GM19455 (cell line): ENCODE data around the gene HSD17B13.
"Not testable (repeated sequence)": the region's sequence is repeated elsewhere in the genome, so short reads cannot be mapped to it uniquely, and the experiment has no call there.

Experiments
- ATAC-seq: cut with Tn5 transposase; IDR thresholded peaks from one replicate; pipeline ENCODE4 v1.9.1; 2021; ENCODE audit not compliant: unreplicated experiment

HSD17B13 gene, protein sequence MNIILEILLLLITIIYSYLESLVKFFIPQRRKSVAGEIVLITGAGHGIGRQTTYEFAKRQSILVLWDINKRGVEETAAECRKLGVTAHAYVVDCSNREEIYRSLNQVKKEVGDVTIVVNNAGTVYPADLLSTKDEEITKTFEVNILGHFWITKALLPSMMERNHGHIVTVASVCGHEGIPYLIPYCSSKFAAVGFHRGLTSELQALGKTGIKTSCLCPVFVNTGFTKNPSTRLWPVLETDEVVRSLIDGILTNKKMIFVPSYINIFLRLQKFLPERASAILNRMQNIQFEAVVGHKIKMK

GRCh38 chr4:87322754-87323153, at the start of gene HSD17B13:
Gene HSD17B13, minus strand, starts transcription at chr4:87322882. Its CDS starts 41 bp downstream, at chr4:87322841.
- ATAC-seq = no peak

DNA sequence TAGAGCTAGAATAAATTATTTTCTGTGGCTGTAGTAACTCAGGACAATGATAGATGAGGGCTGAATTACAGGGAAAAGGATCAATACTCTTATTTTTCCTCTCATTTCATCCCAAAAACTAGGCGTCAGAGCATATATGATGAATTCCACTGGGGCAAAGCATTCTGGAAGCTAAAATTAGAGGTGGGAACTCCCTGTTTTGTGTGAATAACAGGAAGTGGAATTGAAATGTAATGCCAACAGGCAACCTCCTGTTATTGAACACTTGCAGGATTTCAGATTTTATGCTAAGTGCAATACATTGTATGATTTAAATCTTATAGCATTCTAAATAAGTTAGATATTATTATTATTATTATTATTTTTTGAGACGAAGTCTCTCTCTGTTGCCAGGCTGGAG, 47.4 kb upstream of the HSD17B13 start:
- ATAC-seq = no peak

DNA sequence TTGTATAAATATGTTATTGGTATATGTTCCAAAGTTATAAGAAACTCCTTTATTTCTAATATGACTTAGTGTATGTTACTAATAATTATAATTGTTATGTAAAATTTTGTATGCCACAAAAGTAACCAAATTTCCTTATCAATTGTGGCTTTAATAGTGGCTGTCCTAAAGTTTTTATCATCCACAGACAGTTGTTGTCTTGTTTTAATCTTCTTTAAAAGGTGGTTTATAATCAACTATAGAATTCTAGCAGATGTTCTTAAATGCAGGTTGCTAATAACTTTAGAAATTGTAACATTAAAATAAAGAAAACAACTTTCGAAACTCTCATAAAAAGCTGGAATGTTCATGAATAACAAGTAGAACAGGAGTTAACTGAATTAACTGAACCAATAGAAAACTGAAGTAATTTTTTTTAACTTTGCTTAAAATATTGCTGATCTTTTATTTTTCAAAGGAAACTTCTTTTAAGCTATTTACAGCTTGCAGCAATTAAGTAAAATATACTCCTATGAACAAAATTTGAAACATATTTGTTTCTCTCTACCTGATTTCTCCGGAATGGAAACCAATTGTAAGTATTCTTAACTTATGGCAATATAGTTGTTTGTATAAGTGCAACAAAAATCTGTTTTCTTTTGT, 44.0 kb upstream of the HSD17B13 start:
- no peak for ATAC-seq

- no peak for ATAC-seq
Observed at GRCh38 chr4:87365348-87365747, 42.7 kb upstream of the HSD17B13 start.

DNA sequence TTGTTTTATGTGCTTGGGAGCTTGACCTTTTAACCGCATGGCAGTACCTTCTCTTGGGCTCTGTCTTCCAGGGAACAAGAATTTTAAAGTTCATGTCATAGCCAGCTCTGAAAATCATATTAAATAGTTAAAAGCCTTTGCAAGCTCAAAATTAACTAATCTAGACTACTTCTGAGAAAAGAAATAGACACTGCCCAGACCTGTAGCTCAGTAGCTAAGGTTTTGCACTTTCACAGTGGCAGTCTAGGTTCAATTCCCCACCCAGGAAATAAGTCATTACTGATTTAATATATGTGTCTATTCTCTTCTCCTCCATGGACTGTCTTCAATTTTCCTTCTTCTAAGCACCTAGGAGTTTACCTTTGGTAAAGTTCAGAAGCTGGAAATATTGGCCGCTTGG, 40.9 kb upstream of the HSD17B13 start:
- ATAC-seq = no peak

DNA sequence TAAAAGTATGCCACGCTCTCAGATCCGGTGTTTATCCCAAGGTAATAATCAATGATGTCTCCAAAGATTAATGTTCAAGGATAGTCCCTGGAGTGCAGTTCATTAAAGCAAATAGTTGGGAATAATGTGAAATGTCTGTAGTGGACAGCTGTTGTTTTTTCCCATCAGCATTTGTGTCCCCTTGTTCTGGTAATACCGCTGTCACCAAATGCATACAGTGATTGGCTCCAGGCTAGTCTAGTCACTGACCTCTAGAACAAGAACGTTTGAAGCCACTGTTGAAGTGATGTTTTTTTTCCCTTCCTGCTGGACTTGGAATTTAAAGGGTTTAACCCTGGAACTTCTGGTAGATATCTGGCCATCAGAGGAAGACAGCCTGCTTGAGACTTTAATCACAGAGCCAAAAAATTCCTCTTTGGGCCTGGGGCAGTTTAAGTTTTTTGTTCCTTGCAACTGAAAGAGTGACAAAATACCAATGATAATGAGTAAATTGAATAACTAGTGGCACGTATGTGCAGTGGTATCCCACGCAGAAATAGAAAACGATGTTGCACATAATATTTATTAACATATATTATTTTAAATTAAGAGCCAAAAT, 37.8 kb upstream of the HSD17B13 start:
- ATAC-seq = no peak

GRCh38 chr4:87359258-87359657, 36.6 kb upstream of the HSD17B13 start:
- ATAC-seq = no peak

GRCh38 chr4:87356832-87357526, 34.3 kb upstream of the HSD17B13 start:
- ATAC-seq = no peak

- ATAC-seq = no peak
Observed at GRCh38 chr4:87354168-87355102, 31.8 kb upstream of the HSD17B13 start.

DNA sequence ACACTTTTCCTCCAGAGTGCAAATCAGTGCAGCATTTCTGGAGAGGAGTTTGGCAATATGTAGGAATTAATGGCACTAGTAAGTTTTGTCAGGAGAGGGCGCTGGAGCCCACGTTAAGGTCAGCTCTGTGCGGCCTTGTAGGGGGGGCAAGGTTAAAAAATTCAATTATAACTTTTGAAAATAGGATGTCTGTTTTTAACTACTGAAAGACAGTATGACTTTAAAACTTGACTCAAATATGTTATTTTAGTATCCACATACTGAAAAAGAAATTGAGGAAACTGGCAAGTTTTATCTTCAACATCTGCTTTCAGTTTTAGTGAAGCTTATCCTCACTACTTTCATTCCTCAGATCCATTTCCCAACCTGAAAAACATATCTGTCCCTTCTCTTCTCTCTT, 30.9 kb upstream of the HSD17B13 start:
- ATAC-seq = peak; percentile 92

DNA sequence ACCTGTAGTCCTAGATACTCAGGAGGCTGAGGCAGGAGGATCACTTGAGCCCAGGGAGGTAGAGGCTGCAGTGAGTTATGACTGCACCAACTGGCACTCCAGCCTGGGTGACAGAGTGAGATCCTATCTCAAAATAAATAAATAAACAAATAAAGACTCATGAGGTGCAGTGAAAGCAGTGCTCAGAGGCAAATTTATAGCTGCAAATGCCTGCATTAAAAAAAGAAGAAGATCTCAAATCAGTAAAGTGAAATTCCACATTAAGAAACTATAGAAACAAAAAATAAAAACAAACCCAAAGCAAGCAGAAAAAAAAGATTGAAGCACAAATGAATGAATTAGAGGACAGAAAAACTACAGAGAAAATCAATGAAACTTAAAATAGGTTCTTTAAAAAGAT, 22.5 kb upstream of the HSD17B13 start:
- ATAC-seq = no peak

GRCh38 chr4:87342872-87343271, 20.2 kb upstream of the HSD17B13 start:
- ATAC-seq = no peak

- ATAC-seq = not testable (repeated sequence)
Observed at GRCh38 chr4:87341954-87342635, 19.4 kb upstream of the HSD17B13 start.

DNA sequence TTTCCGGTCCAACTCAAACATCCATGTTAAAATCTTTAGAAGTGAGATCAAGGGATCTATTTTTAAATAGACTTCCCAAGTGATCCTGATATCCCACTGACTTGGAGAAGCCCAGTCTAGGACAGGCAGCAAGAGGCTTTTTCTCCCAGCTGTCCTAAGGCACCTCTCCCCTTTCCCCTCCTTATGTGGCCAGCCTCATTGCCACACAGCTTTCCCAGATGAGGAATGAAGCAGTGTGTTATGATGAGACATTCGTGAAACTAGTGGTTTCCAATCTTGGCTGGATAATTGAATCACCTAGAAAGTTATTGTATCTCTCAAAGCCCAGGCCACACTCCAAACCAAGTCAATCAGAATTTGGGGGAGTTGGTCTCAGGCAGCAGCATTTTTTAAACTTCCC, 16.8 kb upstream of the HSD17B13 start:
- no peak for ATAC-seq

DNA sequence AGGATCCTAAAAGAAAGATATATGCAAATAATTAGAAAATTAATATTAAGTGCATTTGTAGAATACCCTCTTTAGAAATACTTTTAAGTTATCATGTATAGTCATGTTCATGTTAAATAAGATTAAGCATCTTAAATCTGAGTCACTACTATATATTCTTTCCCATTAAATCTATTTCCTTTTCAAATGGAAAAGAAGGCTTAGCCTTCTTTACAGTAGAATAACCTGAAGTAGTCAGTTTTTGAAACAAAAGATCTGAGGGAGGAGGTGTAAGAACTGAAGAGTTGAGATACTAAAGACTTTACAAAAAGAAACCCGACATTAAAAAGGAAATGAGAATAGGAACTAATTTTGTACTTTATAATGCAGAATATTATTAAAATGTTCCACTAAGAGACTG, 14.7 kb upstream of the HSD17B13 start:
- no peak for ATAC-seq

- no peak for ATAC-seq
Observed at GRCh38 chr4:87333267-87333666, 10.6 kb upstream of the HSD17B13 start.

- no peak for ATAC-seq
Observed at GRCh38 chr4:87330761-87331160, 8.1 kb upstream of the HSD17B13 start.

DNA sequence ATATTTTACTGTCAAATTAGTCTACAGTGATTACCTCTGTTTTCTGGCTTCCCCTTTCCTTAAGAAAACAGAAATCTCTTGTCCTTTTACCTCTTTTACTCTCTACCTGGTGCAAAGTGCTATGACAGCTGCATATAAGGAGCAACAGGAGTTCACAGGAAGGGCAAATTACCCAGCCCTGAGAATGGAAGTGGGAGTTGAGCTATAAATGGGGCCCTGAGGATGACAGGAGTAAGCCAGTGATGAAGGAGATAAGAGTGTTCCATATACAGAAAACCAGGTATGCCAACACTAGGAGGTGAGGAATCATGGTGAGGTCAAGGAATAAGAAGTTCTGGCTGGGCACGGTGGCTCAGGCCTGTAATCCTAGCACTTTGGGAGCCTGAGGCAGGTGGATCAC, 4.5 kb upstream of the HSD17B13 start:
- ATAC-seq = no peak

DNA sequence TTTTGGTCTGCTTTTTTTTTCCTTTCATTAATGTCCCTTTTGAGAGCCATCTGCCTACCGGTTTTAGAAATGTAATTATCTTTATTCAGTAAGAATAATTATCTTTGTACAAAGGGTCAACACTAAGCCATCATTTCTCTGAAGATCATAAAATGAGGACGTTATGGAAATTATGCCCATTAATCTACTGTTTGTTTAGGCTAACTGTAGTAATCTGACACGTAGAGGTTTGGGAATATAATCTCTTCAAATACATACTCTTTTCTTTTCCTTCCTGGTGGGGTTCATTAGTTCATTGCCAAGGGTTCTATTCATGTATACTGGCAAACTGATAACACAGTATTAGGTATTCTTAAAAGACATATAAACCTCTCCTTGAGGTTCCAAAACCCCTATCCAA, 3.8 kb upstream of the HSD17B13 start:
- no peak for ATAC-seq

- ATAC-seq = no peak
Observed at GRCh38 chr4:87321888-87322287, 794 bp downstream of the HSD17B13 start.
